Endometrium (tissue), 2 donors: Measurements from ENCODE around the gene ZWILCH.
"Not testable (repeated sequence)": the region's sequence is repeated elsewhere in the genome, so short reads cannot be mapped to it uniquely, and the experiment has no call there.

Experiments used
- FAIRE-seq: peaks from 2 replicates; lab custom pipeline; 2012; peaks lifted over from hg19 to GRCh38; lab: Jason Lieb, UNC
- donor health status: control.
- donor health status: control.

Gene ZWILCH

DNA sequence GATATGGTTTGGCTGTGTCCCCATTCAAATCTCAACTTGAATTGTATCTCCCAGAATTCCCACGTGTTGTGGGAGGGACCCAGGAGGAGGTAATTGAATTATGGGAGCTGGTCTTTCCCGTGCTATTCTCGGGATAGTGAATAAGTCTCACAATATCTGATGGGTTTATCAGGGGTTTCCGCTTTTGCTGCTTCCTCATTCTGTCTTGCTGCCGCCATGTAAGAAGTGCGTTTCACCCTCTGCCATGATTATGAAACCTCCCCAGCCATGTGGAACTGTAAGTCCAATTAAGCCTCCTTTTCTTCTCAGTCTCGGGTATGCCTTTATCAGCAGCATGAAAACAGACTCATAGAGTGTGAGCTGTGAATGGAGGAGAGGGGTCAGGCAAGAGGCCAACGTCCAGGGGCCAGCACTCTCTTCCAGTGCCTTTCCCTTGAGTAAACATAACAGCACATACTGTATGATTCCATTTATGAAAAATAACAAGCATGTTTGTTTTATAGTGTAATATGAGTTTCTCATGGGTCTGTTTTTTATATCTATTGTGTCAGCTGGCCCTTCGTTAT, 76.9 kb downstream of the ZWILCH start:
- no peak for FAIRE-seq

DNA sequence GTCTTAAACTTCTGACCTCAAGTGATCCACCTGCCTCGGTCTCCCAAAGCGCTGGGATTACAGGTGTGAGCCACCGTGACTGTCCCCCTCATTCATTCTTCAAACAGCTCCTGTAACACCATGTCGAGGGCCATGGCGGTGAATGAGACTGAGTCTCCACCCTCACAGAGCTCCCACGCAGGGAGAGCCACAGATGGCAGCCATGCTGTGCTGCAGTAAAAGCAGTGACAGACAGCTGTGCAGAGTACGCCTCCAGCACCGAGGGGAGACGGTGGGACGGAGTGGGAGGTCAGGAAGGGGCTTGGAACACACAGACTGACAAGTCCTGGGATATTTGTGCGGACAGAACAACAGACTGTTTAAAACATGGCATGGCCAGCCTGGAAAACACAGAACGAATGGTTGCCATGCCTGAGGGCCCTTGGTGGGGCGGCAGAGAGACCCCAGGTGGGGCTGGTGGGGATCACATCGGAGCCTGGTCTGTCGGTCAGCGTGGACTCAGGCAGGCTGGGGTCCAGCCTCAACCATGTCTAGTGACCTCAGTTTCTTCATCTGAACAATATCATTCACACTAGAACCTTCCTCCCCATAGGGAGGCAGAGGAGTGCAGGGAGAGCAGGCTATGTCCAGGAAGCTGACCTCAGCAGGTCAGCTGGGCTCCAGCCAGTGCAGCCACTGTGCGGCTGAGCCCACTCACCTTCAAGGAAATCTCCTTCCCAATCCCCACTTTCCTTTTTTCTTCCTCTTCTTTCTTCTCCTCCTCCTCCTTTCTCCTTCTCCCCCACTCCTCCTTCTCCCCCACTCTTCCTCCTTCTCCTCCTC, 81.2 kb downstream of the ZWILCH start:
- FAIRE-seq = no peak

DNA sequence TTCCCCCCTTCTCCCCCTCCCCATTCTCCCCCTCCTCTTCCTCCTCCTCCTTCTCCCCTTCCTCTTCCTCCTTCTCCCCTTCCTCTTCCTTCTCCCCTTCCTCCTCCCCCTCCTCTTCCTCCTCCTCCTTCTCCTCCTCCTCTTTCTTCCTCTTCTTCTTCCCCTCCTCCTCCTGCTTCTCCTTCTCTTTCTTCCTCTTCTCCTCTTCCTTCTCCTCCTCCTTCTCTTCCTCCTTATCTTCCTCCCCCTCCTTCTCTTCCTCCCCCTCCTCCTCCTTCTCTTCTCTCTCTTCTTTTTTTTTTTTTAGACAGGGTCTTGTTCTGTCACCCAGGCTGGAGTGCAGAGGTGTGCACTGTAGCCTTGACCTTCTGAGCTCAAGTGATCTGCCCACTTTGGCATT, 81.9 kb downstream of the ZWILCH start:
- FAIRE-seq = no peak

DNA sequence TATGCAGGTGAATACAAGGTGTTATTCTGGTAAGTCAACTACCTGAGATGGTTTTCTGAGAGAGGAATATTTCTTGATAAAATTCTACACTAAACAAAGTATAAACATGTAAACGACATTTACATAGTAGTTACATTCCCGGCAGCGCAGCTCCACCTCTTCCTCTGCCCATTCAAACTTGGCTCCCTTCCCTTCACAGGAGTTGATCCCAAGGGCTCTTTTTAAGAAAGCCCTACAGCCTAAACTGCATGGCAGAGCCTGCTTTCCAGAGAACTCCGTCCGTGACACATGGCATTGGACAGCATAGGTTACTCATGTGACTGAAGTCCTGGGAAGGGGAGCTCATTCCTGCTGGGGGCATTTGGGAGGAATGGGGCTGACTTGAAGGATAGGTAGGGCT, 82.6 kb downstream of the ZWILCH start:
- no peak for FAIRE-seq

DNA sequence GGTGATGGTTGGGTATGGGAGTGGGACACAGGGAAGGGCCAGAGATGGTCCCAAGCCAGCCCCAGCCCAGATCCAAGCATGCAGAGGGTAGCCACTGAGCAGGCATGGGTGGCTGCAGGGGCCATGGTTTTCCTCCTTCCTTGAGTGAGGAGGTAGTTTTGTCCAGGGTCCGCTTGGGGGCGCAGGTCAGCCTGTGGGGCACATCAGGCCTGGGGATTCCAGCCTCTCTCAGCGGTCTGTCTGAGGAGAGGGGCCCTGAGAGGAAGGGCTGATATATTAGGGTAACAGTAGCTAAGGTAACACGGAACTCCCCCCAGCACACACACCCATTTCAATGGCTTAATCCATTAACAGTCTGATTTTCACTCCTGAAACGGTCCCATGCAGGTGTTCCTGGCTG, 83.4 kb downstream of the ZWILCH start:
- no peak for FAIRE-seq

DNA sequence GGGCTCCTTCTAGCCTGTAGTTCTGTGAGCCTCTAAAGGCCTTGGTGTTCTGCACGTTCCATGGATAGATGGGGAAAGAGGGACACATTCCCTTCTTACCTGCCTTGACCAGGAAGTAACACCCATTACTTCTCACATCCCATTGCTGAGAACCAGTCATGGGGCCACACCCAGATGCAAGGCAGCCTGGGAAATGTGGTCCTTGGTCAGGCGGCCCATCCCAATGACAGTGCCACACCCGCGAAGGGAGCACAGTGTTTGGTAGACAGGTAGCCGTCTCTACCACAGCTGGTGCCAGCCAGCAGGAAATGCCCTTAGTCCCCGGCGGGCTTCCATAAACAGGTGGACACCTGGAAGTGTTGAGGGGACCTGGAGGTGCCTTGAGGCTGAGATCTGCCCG, 83.8 kb downstream of the ZWILCH start:
- no peak for FAIRE-seq

DNA sequence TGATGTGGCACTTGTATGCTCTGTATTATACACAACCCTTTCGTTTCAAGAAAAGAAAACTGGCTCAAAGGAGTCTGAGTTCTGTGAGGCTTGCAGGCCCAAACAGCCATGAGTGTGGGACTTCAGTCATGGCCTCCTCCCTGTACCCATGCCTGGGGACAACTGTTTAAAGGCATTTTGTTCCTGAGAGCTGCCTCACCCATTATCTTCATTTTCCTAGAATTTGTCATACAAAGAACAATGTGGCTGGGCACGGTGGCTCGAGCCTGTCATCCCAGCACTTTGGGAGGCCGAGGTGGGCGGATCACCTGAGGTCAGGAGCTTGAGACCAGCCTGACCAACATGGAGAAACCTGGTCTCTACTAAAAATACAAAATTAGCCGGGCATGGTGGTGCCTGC, 84.3 kb downstream of the ZWILCH start:
- FAIRE-seq = not testable (repeated sequence)

DNA sequence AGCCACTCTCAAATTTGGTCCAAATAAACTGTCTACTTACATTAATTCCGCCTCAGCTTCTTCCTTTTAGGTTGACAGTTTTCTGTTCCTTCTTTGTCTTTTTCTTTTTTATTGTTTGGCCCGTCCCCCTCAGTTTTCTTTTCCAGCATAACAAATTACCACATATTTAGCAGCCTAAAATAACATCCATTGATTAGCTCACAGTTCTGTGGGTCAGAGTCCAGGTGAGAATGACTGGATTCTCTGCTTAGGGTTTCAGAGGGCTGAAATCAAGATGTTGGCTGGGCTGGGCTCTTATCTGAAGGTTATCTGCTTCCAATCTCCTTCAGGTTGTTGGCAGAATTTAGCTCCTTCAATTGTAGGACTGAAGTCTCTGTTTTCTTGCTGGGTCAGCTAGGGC, 85.3 kb downstream of the ZWILCH start:
- no peak for FAIRE-seq

DNA sequence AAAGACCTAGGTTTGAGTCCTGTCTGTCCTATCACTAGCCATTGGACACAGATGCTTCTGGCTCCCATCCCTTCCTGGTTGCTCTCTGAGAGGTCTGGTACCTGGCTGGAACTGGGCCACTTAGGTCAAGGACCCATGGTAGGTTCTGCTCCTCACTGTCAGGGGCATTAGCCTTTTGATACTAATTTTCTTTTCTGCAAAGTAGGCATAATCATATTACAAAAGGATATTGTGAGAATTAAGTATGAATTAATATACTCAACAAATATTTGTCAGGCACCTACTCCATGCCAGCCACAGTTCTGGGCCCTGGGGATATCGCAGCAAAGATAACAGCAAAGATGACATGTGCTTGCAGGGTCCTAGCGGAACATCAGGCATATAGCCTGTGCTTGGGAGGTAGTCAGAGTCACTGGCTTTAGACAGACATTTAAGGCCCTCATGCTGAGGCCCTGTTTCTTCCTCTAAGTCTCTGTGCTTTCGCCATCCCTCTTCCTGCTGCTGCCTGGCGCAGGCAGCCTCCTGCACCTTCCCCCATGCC, 86.3 kb downstream of the ZWILCH start:
- no peak for FAIRE-seq

DNA sequence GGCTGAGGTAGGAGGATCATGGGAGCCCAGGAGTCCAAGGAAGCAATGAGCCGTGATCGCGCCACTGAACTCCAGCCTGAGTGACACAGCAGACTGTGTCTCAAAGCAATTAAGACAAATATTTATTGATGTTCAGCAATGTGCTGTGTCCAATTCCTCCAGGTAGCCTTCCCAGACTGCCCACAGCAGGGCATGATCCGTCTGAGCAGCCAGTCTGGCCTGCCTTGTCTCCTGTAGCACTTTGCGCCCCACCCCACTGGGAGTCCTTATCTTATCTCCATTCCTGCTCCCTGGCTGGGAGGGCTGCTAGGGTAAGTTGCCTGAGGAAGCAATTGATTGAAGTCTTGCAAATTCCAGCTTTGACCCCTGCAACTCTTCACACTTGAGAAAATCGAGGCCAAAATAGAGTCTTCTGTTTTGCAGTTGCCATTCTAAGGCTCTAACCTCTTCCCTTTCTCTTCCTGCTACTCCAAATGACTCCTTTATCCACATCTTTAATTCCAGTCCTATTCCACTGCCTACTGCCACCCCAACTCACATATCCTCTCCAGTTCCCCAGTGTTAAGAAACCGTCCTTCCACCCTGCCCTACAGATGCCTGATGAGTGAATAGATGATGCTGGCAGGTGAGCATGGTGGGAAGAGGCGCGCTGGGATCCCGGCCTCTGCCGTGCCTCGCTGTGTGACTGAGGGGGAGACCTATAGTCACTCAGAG, 87.5 kb downstream of the ZWILCH start:
- FAIRE-seq = no peak

DNA sequence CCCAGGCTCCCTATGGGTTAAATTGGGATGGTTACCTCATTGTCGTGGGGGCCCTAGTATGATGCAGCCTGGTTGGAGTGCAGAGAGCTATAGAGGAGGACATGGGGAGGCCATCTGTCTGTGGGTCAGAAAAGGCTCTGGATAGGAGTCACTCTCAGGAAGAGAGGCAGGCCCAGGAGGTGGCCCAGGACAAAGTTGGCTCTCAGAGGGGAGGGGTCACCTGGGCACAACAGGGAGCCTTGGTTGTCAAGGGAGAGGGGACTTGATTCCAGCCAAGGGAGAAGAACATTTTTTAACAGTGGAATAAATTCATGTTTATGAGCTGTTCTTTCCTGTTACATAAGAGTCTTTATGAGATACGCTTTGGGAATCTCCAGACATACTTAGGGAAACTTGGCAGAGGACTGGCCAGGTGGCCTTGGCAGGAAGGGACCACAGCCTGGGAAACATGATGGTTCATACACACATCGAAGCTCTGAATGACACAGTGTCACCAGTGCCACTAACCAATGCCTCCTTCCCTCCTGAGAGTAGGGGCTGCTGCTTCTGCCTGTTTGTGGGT, 88.2 kb downstream of the ZWILCH start:
- no peak for FAIRE-seq

DNA sequence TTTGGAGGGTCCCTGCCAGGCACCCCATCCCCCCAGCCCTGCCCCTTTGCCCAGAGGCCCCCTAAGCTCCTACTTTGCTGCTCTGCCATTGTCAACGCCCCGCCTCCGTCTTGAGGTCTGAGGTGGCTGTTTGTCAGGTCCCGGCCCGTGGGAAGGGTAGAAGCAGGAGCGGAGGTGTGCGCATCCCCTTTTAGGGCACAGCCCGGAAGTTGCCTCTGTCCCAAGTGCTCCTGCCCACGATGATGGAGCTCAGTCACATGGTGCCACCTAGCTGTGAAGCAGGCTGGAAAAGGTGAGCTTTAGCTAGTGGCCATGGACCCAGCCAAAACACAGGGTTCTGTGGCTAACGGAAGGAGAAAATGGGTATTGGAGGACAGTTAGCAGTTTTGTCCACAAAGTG, 89.2 kb downstream of the ZWILCH start:
- no peak for FAIRE-seq

DNA sequence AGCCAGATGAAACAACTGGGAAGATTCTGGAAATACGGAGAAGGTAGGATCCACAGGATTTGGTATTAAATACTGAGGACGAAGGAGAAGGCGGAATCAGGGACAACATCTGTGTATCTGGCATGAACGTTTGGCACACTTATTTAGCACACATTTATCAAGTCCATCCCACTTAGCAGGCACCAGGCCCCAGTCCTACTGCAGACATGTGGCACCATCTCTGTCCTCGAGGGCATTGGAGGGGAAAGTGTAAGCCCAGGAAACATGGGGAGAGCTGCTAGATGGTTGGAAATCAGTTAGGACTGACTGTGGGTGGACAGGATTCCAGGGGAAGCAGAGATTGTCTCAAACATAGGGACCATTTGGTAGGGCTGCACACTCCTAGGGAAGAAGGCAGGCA, 89.7 kb downstream of the ZWILCH start:
- FAIRE-seq = no peak

DNA sequence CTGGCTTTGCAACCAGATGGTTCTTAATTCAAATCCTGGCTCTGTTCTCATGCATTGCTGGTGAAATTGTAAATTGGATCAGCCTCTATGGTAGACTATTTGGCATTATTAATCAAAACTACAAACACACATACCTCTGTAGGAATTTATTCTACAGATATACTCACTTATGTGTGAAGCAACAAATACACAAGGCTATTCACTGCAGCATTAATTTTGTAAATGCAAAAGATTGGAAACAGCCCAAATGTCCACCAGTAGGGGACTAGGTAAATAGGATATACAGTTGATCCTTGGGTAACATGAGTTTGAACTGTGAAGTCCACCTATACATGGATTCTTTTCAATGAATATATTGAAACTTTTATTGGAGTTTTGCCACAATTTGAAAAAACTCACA, 90.2 kb downstream of the ZWILCH start:
- no peak for FAIRE-seq

DNA sequence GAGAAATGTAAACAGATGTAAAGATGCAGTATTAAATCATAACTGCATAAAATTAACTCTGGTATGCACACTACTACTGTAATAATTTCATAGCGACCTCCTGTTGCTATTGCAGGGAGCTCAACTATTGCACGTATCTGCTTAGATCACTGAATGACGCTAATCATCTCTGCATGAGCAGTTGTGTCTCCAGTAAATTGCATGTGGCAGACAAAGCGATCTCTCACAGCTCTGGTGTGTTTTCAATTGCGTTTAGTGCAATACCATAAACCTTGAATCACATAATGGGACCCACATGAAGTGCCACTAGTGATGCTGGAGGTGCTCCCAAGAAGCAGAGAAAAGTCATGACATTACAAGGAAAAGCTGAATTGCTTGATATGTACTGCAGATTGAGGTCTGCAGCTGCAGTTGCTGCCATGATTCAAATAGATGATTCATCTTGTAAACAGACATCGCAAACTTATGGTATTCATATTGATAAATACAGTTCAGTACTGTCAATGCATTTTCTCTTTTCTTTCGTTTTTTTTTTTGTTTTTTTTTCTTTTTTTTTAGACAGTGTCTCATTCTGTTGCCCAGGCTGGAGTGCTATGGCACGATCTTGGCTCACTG, 90.9 kb downstream of the ZWILCH start:
- no peak for FAIRE-seq

DNA sequence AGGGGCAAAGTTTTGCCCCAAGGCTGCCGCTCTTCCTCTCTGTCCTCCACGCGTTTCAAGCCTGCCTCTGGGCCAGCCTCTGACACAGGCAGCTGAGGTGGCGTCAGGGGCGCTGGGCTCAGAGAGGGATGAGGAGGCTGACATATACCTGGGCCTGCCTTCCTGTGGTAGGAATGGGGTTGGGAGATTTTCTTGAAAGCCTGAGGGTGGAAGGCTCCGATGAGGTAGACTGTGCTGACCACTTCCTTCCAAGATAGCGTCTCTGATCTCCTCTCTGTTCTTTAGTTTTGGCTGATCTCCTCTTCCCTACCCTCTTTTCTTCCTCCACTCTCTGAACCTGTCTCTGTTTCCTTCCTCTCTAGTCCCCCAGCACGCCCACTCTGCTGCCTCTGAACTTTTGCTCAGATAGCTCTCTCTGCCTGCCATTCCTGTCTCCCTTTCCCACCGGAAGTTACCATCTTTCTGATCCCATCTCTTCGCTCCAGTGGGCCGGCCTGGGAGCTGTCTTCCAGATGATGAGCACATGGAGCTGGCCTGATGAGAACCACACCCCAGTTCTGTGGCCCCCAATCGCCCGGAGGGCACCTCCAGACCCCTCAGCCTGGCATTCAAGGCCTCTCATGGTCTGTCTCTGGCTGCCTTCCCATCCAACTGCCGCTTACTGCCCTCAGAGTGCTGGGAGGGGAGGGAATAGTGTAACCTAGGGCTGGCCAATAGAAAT, 93.1 kb downstream of the ZWILCH start:
- FAIRE-seq = no peak
